Stimulated activated CD4-positive, alpha-beta T cell treated with anti-CD3 and anti-CD28 coated beads, Interleukin-1b, Interleukin-23, amount 100 ng/mL, for 4 hours (primary cell): ENCODE data around the gene CCDC142.

Experiments used
- DNase-seq, 2 donors: peaks; one replicate each; pipeline ENCODE4 v3.0.0-alpha.2; 2020; ENCODE audit warnings: low read depth in 2 of 2

The CCDC142 gene

DNA sequence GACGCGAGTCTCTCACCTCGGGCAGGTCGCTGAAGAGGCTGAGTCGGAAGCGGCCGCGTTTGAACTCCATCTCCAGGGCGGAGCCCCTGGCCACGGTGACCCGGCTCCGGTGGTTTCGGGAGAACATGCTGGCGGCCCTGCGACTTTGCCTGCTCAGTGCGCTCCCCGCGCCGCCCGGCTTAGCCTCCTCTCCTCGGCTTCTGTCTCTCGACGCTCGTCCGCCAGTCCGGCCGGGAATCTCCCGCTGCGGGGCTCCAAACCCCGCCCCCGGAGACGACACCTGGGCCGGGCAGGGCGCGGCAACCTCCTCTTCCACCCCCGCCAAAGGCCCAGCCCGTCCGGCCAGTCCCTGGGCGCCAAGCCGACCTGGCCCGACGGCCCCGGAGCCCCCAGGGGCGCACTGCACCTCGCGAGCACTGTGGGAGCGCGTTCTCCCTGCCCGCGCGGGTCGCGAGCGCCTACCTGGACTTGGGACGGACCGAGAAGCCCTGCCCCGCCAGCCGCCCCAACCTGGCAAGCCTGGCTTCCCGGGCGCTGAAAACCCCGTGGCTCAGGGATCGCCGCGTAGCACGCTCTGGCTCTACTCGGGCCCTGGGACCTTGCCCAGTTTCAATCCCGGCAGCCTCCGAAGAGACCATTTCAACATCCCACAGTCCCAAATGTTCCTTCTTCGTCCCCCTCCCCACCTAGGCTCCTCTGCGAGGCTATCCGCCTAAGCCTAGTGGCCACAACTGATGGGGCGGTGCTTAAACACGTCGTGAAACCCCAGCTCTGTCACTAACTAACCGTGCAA lies 40.9 kb downstream of the CCDC142 start, which contains the start of gene RTKN:
TSS of gene RTKN (minus strand) at position 248 of the 793 bp plus-strand sequence. CDS start at position 127, 121 bp downstream.
- no peak for DNase-seq

DNA sequence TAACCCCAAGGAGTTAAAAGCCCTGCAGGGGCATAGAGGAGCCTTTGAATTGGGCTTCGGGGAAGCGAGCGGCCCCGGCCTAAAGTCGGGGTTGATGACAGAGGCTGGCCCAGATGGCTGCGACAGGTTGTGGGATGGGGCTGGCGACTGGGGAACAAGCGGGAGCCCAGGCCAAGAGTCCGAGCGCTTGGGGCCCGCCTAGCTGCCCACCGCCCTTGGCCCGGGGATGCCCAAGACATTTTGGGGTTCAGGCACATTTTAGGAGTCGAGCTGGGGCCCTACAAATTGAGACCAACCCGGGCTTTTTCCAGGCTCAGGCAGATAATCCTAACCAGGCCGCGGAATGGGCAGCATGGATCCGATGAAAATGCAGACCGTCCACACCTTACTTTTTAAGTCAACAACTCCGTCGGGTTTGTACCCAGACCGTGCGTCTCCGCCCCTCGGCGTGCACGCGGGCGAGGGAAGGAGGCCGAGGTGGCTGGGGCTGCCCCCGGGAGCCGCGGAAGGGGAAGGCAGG lies 41.6 kb downstream of the CCDC142 start:
- DNase-seq, result no peak

DNA sequence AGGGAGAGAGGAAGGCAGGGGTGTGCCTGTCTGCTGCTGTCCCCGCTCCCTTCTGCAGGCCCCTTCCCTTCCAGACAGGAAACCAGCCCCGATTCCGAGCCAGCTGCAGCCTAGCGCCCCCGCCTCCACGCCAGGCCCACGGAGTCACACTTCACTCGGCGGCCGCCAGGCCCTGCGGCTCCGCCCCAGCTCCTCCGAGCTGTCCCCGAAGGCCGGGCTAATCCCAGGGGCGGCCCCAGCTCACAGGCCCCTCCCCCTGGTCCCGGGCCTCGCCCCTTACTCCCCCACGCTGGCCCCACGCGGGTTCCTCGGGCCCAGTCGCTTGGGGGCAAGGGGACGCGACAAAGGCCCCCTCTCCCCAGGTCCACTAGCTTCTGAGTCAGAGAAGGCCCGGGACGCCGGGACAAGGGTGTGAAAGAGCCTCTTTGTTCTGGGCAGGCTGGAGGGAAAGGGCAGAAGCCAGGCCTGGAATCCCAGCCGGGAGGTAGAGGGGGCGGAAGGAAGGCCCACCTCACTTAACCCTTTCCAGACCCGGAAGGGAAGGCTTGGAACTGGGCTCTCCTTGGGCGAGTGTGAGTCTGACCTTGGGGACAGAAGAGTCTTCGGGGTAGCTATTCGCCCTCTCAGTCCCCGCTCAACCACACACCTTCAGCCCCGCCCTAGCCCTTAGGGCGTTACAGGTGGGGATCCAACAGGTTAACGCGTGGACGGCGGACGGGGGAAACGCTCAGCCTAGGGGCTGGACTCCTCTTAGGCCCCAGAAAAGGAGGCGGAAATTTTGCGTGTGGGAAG lies 42.2 kb downstream of the CCDC142 start:
- peak in 1 of 2 donors; percentile 44 for DNase-seq

DNA sequence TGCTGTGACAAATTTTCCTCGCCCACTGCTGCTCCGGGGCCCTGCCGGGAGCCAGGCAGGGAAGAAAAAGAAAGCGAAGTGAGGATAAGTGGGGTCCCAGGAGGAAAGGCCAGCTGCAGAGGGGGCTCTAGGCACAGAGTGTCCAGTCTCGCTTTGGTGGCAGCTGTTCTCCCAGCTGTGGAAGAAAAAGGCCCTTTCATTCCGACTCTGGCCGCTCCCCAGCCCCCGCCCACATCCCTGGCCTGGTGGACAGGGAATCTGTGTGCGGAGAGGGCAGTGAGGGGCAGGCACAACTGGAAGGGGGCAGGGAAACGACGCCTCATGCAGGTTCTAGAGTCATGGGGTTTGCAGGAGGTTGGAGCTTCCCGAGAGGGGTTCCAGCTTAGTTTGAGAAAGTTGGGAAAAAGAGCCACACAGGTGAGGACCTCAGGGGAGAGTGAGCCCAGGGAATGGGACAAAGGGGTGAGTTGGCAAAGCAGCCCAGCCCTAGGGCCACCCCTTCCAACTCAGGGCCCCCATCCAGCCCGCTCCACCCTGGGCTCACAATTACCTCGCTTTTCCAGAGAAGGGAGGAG lies 42.9 kb downstream of the CCDC142 start:
- DNase-seq, result no peak

DNA sequence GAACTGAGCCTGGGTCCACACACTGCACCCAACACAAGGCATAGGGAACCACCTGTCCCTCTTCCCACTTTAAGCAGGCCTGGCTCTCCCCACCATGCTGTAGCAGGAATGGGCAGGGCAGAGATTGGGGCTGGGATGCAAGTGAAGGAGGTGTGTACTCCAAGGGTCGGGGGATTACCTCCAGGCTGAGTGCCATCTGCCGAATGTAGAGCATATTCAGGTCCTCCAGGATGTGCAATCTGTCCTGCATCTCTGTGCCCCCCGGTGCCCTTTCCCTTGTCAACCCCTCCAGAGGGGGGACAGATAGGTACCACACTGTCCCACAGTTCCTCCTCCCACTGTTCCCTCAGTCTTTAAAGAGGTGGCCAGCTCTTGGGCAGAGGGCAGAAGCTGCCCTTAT lies 43.4 kb downstream of the CCDC142 start:
- no peak for DNase-seq

DNA sequence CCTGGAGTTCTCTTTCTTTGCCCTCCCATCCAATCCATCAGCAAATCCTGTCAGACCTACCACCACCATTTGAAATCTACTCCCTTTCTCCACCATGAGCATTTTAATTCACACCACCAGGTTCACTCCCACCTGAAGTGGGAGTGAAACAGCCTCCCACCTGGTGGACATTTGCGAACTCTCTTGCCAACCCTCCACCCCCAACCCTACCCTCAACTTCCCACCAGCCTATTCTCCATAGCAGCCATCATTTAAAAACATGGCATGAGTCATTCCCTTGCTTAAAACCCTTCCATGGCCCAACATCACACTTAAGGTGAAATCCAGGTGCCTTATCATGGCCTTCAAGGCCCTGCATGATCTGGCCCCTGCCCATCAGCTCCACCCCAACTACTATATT lies 44.5 kb downstream of the CCDC142 start:
- no peak for DNase-seq

DNA sequence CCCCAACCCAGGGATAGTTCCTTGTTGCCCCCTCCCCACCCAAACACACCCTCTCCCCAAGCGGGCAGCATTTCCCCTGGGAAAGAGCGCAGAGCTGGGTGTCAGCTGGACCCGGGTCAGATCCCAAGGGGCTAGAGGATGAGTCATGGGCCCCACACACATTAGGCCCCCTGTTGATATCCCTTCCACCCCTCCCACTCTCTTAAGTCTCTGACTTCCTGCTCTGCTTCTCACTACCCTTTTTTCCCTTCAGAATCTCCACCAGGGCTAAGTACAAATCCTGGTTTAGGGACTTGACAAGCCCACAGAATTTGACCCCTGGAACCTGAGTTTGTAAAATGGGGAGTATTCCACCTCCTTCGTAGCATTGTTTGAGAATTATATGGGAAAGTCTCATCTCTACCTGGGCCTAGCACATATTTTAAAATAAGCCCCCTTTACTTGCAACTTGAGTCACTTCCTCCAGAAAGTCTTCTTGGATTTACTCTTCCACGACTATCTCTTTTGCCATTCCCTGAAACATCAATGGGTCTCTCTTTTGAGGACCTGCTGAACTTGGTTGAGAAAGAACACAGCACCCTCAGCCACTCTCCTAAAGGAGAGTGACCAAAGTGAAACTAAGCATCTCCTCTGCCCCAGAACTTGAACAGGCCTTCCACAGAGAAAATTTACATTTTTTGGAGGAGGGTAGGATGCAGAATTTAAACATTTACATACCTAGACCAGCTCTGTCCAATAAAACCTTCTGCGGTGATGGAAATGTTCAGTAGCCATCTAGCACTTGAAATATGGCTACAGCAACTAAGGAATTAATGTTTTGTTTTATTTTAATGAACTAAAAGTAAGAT lies 45.7 kb downstream of the CCDC142 start:
- no peak for DNase-seq

DNA sequence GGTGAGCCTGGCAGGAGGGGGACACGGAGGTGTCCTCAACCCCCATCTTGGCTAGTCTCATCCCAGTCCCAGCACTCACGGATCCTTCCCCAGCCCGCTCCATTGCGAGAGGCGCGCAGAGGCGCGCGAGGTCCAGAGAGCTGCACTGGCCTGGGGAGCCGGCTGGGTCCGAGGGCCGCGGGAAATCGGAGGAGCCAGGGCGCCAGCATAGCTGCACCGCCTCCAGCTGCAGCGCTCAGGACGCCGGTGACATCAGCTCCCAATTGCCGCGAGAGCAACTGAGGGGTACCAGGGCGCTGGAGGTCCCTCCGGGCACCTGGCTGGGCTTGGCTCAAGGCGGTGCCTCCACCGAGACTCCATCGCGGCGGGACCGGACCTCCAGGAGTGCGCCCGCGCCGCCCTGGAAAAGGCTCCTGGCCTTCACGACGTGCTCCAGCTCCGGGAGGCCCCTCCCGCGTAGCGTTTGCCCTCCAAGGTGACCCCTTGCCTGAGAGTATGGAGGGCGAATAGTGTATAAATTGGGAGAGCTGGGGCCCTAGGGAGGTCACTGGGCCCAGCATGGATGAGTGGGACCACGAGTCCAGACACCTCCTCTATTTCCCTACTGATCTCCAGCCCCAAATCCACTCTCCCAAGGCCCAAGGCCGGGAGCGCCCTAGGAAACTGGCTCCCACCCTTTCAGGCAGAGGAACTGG lies 46.5 kb downstream of the CCDC142 start:
- no peak for DNase-seq

DNA sequence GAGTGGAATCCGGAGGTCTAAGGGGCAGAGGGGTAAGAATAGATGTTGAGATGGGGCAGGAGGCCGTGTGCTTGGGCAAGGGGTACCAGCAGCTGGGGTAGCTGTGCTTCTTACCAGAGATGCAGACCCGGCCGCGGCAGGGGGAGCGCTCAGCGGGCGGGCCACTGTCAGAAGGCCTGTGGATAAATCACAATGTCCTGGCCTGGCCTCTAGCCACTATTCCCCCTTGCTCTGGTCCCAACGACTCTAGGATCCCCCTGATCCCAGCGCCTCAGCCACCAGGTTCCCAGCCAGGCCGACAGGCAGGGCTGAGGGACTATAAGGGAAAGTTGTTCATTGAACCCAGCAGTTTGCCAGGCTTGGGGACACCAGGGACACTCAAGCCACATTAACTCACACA lies 52.3 kb downstream of the CCDC142 start:
- DNase-seq, result no peak

DNA sequence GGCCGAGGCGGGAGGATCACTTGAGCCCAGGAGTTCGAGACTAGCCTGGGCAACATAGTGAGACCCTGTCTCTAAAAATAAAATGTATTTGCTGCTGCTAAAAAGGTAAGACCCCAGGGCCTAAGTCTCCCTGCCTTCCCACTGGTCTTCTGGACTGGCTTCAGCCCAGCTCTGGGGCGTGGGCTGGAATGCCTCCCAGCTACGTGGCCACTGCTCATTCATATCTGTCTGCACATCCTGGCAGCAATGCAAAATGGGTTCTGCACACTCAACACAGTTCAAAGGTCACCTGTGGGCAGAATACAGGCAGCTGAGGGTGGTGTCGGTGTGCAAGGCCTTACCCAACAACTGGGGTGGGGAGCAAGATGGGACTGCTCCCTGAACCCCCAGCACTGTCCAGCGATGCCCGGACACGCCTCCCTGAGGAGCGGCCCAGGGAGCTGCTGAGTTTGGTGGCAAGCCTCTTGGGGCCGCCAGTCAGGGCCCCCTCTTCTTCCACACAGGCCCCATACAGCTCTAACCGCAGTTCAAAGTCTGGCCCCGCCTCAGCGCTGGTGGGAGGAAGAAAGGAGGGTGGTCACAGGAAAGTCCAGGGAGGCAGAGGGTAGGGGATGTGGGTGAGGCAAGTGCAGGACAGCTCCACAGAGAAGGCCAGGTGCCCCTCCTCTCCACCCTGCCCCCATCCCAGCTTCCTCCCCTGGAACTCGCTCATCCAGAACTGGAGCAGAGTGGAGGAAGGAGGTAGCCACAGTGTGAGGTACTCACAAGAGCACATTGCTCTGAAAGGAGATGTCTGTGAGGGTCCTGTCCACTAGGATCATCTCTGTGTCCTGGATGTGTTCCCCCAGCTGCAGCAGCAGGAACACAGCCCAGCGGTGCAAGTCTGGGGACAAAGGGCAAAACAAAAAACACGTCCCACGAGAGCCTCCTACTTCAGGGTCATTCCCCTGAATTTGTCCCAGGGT lies 53.0 kb downstream of the CCDC142 start:
- no peak for DNase-seq

DNA sequence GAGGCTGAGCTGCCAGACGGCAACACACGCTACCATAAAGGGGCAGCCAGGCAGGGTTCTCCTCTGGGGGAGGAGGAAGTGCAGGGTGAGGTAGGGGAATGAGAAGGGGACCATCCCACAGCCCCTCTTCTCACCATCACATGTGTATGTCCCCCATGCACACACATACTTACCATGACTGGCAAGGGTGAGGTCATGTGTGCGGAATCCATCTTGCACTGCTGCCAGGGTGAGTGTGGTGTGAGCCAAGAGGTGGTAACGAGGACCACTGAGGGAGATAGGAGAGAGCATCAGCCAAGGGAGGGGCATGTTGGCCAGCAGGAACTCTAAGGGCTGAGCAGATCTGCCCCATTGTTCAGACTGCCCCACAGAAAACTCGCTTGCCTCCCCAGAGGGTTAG lies 54.1 kb downstream of the CCDC142 start:
- no peak for DNase-seq

DNA sequence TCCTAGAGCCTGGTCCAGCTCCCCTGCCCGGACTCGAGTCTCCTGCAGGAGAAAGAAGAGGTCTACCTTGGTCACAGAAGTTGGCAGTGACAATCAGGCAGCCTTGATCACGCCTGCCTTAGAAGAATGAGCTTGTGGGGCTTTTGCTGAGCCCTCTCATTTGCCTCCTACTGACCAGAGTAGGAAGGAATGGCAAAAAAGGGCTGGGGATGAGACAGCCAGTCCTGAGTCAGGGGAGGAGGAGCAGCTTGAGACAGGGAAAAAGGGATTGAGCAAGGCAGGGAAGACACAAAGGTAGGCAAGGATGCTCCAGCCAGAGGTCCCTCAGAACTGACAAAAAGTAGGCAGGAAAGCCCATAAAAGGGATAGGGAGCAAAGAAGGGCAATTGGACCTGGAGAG lies 55.2 kb downstream of the CCDC142 start:
- DNase-seq, result no peak

DNA sequence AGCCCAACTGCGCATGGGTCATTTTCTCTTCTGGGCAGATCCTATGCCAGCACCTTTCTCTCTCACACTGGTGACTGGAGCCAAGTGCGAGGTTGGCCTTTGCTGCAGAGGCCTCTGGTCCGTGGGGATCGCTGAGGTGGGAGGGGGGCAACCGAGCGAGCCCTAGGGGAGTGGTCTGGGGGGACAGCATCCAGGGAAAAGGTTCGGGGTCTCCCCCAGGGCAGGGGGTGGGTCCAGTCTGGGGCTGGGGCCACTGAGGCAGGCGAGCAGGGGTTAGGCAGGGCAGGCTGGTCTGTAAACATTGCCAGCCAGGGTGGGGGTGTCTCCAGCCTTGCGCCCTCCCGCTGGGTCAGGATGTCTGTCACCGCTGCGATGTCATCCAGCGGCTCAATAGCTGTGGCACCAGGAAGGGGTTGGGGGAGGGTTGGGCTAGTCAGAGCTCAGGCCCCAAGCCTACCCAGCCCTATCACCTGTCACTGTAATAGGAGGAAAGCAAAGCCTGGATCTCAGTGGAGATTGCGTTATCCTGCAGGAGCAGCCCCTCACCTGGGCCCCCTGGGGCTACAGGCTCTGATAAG lies 56.5 kb downstream of the CCDC142 start:
- DNase-seq, result no peak

DNA sequence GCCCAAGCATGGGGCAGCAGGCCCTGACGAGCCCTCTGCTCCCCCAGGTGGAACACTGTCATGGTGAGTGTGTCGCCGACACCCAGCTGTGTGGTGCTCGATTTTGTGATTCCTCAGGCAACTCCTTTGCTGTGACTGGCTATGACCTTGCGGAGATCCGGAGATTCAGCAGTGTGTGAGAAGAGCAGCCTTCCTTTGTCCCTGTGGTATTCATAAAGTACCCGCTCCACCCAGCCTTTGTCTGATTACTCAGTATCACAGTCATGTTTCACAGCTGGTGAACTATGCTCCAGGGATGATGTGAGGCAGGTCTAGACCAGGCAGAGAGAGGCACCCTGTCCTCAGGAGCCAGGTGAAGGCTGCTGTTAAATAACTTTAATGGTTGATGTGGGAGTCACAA lies 57.3 kb downstream of the CCDC142 start:
- DNase-seq, result no peak

DNA sequence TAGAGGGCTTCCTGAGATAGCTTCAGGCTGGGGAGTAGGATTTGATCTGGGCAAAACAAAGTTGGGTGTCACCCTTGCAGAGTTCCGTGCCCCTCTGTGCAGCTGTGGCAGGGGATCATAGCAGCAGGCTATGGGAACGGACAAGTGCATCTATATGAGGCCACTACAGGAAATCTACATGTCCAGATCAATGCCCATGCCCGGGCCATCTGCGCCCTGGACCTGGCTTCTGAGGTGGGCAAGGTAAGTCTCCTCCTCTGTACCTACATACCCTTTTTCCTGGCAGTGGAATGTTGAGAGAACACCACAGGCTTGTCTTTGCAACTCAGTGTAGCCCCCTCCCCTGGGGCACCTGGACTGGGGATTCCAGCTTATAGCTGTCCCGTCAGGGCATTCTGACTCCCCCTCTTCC lies 57.8 kb downstream of the CCDC142 start:
- no peak for DNase-seq

DNA sequence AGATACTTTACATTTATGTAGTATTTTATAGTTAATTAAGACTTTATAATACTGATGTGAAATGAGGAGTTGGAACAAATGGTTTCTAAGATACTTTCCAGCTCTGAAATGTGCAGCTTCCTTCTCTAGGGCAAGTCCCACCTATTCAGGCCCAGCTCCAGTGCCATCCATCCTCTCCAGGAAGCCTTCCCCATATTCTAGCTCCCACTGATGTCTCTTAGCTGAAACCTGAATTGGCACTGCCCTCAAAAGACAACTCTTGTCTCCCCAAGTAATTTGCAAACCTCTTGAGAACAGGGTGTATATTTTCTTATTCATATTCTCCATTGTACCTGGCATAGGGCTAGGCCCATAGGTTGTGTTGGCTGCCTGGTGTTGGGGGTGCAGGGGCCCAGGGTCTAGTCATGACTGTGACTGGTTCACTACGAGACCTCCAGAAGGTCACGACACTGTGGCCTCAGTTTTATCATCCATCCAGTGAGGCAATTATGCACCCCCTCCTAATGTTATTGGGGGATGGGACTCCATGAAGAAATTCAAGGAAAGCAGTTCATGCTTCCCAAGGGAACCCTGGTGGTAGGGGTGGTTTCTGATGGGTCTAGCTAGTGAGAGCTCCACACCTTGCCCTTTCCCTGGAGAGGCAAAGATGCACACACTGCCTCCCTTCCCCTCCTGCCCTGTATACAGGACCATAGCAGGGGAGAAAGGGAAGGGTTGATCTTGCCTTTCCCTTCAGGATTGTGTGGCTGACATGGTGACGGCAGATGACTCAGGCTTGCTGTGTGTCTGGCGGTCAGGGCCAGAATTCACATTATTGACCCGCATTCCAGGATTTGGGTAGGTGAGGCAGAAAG lies 58.4 kb downstream of the CCDC142 start:
- DNase-seq, result no peak
